Endothelial cell of umbilical vein (primary cell): Measurements from ENCODE around the gene CFAP61. TPM values are rescaled to one million over a fixed set of nuclear protein-coding genes. Genes with fewer than 3 reads are reported as not detected.

ENCODE experiments used
- BruUV-seq: library from RNA; stranded (reverse); fragments of 400-500 nt; replicated peaks from 2 replicates; lab custom pipeline; 2021; lab: Mats Ljungman, UMichigan
- CTCF ChIA-PET: fragments of 300-600, 350-600 bp; sonication (Branson Sonifier 250); formaldehyde crosslinking; loops from one replicate; lab custom pipeline; 2021; ENCODE audit warnings: antibody characterized with exemption, inconsistent platforms; lab: Charles Lee
- POLR2A ChIA-PET: fragments of 300-600, 350-600 bp; sonication (Branson Sonifier 250); formaldehyde crosslinking; loops from one replicate; lab custom pipeline; 2021; ENCODE audit warnings: antibody characterized with exemption, inconsistent platforms; lab: Charles Lee
- DNase-seq: peaks from one replicate; pipeline ENCODE4 v3.0.0-alpha.2; 2011; ENCODE audit warnings: low read depth, low spot score
- FAIRE-seq: peaks from 2 replicates; lab custom pipeline; 2011; peaks lifted over from hg19 to GRCh38; lab: Jason Lieb, UNC
- H2AFZ ChIP-seq: 2 replicates; pipeline ENCODE4 v1.6.0; 2012; ENCODE audit warnings: low read depth, low read length, control low read depth, inconsistent platforms
- H3K27ac ChIP-seq: 2 replicates; pipeline ENCODE4 v1.5.1; 2011; ENCODE audit warnings: low read depth, mild to moderate bottlenecking, control low read depth, low read length, moderate library complexity; ENCODE audit not compliant: insufficient read depth
- H3K27me3 ChIP-seq, 2 experiments: 2 replicates each; pipeline versions ENCODE4 v1.6.0 to v1.6.1; 2011; ENCODE audit warnings: low read length in 2 of 2, mixed read lengths in 1 of 2; ENCODE audit not compliant: control insufficient read depth in 2 of 2, insufficient read depth in 2 of 2
- H3K36me3 ChIP-seq, 2 experiments: 2 replicates in 1 of 2; 3 replicates in 1 of 2; pipeline ENCODE4 v1.5.1; 2011; ENCODE audit warnings: low read length in 2 of 2, mild to moderate bottlenecking in 1 of 2, moderate library complexity in 1 of 2; ENCODE audit not compliant: control insufficient read depth in 2 of 2, insufficient read depth in 2 of 2; ENCODE audit errors: extremely low read depth in 1 of 2
- H3K4me1 ChIP-seq: 3 replicates; pipeline ENCODE4 v1.5.1; 2011; ENCODE audit warnings: mild to moderate bottlenecking, low read length; ENCODE audit not compliant: control insufficient read depth, insufficient read depth; ENCODE audit errors: extremely low read depth
- H3K4me2 ChIP-seq: 2 replicates; pipeline ENCODE4 v1.6.1; 2011; ENCODE audit warnings: low read length, control low read depth, mixed read lengths; ENCODE audit not compliant: insufficient read depth
- H3K4me3 ChIP-seq, 3 experiments: fragments of 200-600 bp in 1 of 3; sonication (generic), shearing (Covaris generic) in 1 of 3; replicated peaks in 1 of 3; 2 replicates each; pipeline ENCODE4 v1.5.1; 2011 to 2016; ENCODE audit warnings: control low read depth in 3 of 3, low read length in 3 of 3, mild to moderate bottlenecking in 2 of 3, inconsistent platforms in 1 of 3, low read depth in 1 of 3, moderate library complexity in 1 of 3; ENCODE audit not compliant: insufficient read depth in 1 of 3
- H3K79me2 ChIP-seq: 2 replicates; pipeline ENCODE4 v1.6.0; 2012; ENCODE audit warnings: low read length, inconsistent platforms; ENCODE audit not compliant: control insufficient read depth, insufficient read depth
- H3K9ac ChIP-seq: replicated peaks from 2 replicates; pipeline ENCODE3; 2011; ENCODE audit warnings: low read length, control low read depth; ENCODE audit not compliant: insufficient read depth; ENCODE audit errors: extremely low read depth
- H3K9me1 ChIP-seq: replicated peaks from 3 replicates; pipeline ENCODE4 v1.6.0; 2011; ENCODE audit warnings: mild to moderate bottlenecking, low read length; ENCODE audit not compliant: control insufficient read depth, insufficient read depth; ENCODE audit errors: extremely low read depth
- H3K9me3 ChIP-seq: replicated peaks from 2 replicates; pipeline ENCODE4 v1.5.1; 2012; ENCODE audit warnings: low read length, inconsistent platforms; ENCODE audit not compliant: control insufficient read depth, insufficient read depth
- H4K20me1 ChIP-seq: replicated peaks from 2 replicates; pipeline ENCODE3; 2011; ENCODE audit warnings: mild to moderate bottlenecking, low read length; ENCODE audit not compliant: control insufficient read depth, insufficient read depth; ENCODE audit errors: extremely low read depth
- CTCF ChIP-seq, 2 donors: IDR thresholded peaks; 1 replicate in 1 of 2; 2 replicates in 1 of 2; pipeline ENCODE4 v1.5.1; 2011; ENCODE audit warnings: low read length in 2 of 2, mild to moderate bottlenecking in 2 of 2, moderate library complexity in 2 of 2, control low read depth in 1 of 2, inconsistent platforms in 1 of 2, low read depth in 1 of 2; ENCODE audit not compliant: insufficient read depth in 1 of 2; ENCODE audit errors: extremely low read depth in 1 of 2
- EZH2 ChIP-seq: IDR thresholded peaks from 2 replicates; pipeline ENCODE4 v1.6.1; 2012; ENCODE audit warnings: borderline replicate concordance, low read depth, mild to moderate bottlenecking, moderate library complexity, low read length, inconsistent platforms; ENCODE audit not compliant: severe bottlenecking
- FOS ChIP-seq: IDR thresholded peaks from 2 replicates; pipeline ENCODE4 v1.6.1; 2011; ENCODE audit warnings: mild to moderate bottlenecking, low read length, moderate library complexity, borderline replicate concordance; ENCODE audit not compliant: insufficient read depth
- GATA2 ChIP-seq: IDR thresholded peaks from 2 replicates; pipeline ENCODE4 v1.7.0; 2011; ENCODE audit warnings: low read depth, mild to moderate bottlenecking, moderate library complexity, mixed read lengths, low read length; ENCODE audit not compliant: insufficient read length, insufficient read depth
- JUN ChIP-seq: IDR thresholded peaks from 2 replicates; pipeline ENCODE4 v1.6.1; 2011; ENCODE audit warnings: borderline replicate concordance, low read depth; ENCODE audit not compliant: insufficient read length, insufficient read depth
- MYC ChIP-seq: IDR thresholded peaks from one replicate; pipeline ENCODE4 v1.6.1; 2011; ENCODE audit warnings: mild to moderate bottlenecking, low read depth, low read length
- POLR2A ChIP-seq: IDR thresholded peaks from 2 replicates; pipeline ENCODE4 v1.6.1; 2012; ENCODE audit warnings: low read depth, mild to moderate bottlenecking, control low read depth, low read length
- POLR2AphosphoS5 ChIP-seq: IDR thresholded peaks from 2 replicates; pipeline ENCODE4 v1.6.1; 2012; ENCODE audit warnings: low read depth, mild to moderate bottlenecking, control low read depth, low read length, moderate library complexity; ENCODE audit not compliant: insufficient read depth
- dilution Hi-C: fragments of 300-500 bp; cut with MboI; formaldehyde crosslinking; loops from one replicate; pipeline ENCODE4 v1.15.0; 2019; ENCODE audit warnings: low sequenced_read_pairs; ENCODE audit not compliant: extremely low pct_ligation_motif_present
- intact Hi-C: fragments of 100-400 bp; cut with micrococcal nuclease; formaldehyde crosslinking; loops from one replicate; pipeline ENCODE4 v1.10.0; 2022
- polyA plus RNA-seq, 4 experiments: library from polyadenylated mRNA; depleted of rRNA in 3 of 4; stranded (reverse) in 3 of 4; unstranded in 1 of 4; fragments of >200 nt; gene quantifications; 2 replicates each; pipeline versions ENCODE4 v1.2.1 to v1.2.3, GENCODE V29; 2011 to 2012; ENCODE audit warnings: missing spikeins in 1 of 4
- total RNA-seq: library from RNA; stranded (reverse); gene quantifications from 2 replicates; pipeline ENCODE4 v1.2.3, GENCODE V29; 2021
- TF ChIP-seq, protein P1 (sequence below): IDR thresholded peaks from 2 replicates; pipeline ENCODE4 v1.6.1; 2011; ENCODE audit not compliant: insufficient read depth, insufficient read length

CFAP61 gene
- total and polyA plus RNA-seq, 2 donors (not counting 3 experiments of a cell fraction or from before 2014, with no cell fraction given): not detected

GRCh38 chr20:20253039-20253743 lies 200.9 kb downstream of the CFAP61 start:
- no peaks in the 10 kb centered on the region for H3K36me3 ChIP-seq
- no peaks in the 10 kb centered on the region for H3K79me2 ChIP-seq
- no peak overlapping the region for H3K27ac ChIP-seq
- CTCF ChIA-PET: interaction anchor here (3.4 kb wide), 1 partner anchor 15 kb away, joined by 16 read pairs; no protein-coding TSS in a partner anchor
- H3K9me1 ChIP-seq: no peaks in the 10 kb centered on the region
- FAIRE-seq: no peak
- no peaks in the 10 kb centered on the region for H3K4me1 ChIP-seq
- H3K9ac ChIP-seq: no peak overlapping the region
- H3K4me2 ChIP-seq: no peak overlapping the region
- no peak overlapping the region for H3K4me3 ChIP-seq
- POLR2A ChIA-PET: no interaction called here
- dilution Hi-C loops: no loop called here
- intact Hi-C loops: no loop called here
- no peaks in the 10 kb centered on the region for H3K9me3 ChIP-seq
- no peak overlapping the region for H2AFZ ChIP-seq
- no peak for TF ChIP-seq EZH2
- TF ChIP-seq FOS: no peak
- TF ChIP-seq, protein P1, sequence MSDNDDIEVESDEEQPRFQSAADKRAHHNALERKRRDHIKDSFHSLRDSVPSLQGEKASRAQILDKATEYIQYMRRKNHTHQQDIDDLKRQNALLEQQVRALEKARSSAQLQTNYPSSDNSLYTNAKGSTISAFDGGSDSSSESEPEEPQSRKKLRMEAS: no peak
- TF ChIP-seq MYC: no peak
- no peak for TF ChIP-seq GATA2
- TF ChIP-seq POLR2AphosphoS5: no peak
- no peak for TF ChIP-seq CTCF (IDR thresholded peaks at IDR 0.05; ENCODE audit: extremely low read depth in 1 of 2, insufficient read depth in 1 of 2, low read depth in 1 of 2, low read length in 2 of 2)
- no peak for TF ChIP-seq JUN
- no peak for TF ChIP-seq POLR2A
- H4K20me1 ChIP-seq: no peaks in the 10 kb centered on the region
- H3K27me3 ChIP-seq: no peaks in the 10 kb centered on the region
- BruUV-seq: no TSS peak
- no peak for DNase-seq
